ENCODE measurements around the gene RMND1. TPM values are rescaled to one million over a fixed set of nuclear protein-coding genes. Genes with fewer than 3 reads are reported as not detected.
A peak's percentile ranks its signal among the peaks of the same experiment; 100 is the strongest.

RMND1 gene
- total RNA-seq, 1 experiment from 2014 or later, result 23.3 TPM

DNA sequence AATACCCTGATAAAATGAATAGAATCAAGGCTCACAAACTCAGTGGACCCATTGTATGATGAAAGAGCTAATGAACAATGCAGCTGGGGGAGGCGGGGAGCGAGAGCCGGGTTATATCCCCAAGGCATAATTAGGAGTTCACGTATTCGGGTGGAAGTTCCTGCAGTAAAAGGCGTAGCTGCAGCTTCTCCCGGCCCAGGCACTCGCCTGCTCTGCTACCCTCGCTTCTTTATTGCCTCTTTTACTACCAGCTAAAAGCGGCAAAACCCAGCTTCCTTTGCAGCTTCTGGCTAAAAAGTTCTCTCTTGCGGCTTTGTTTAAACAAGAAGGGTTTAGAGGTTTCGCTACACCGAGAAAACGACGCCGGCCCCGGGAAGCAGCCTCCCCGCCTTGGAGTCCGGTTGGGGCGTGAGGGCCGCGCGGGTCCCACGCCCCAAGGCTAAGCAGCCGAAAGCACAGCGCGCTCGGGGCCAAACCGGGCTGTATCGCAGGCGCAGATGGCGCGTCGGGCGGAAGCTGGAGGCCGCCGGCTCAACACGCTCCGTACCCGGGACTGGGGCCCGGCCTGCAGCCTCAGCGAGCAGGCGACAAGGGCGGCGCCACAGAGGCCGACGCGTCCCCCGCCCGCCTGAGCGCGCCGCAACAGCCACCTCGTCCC, 62.2 kb downstream of the RMND1 start:
- Mint-ChIP-seq H3K9me3 (no peaks in the 10 kb centered on the region), H3K4me1 (peaks cover 55% of the 10 kb centered on the region), H3K4me3 (peak overlapping the region; percentile 91), H3K27ac (peak overlapping the region; percentile 99), H3K36me3 (peaks cover 14% of the 10 kb centered on the region), H3K27me3 (ENCODE audit: low read depth) (no peaks in the 10 kb centered on the region)
- no peak; the same call in 1 of the 2 replicates for ATAC-seq
- peak; percentile 28 for DNase-seq (ENCODE audit: low spot score)
- ChIA-PET POLR2A (interaction anchor here (1.0 to 1.7 kb wide), 6 partner anchors 16 to 165 kb away, joined by 3 to 6 read pairs (median 4); partner anchors contain the start of gene RMND1), CTCF (interaction anchor here (0.6 to 1.8 kb wide), 3 partner anchors 17 to 58 kb away, joined by 3 to 8 read pairs (median 3); no protein-coding TSS in a partner anchor)
- no peak for TF ChIP-seq PREB (CRISPR knock-in tag; IDR thresholded peaks at IDR 0.05; ENCODE audit: borderline replicate concordance)
- no peak for TF ChIP-seq CREB1 (CRISPR knock-in tag; IDR thresholded peaks at IDR 0.05)
- TF ChIP-seq HMGA2 (CRISPR knock-in tag; IDR thresholded peaks at IDR 0.05), result no peak; the same call in 1 of the 2 replicates
- TF ChIP-seq ZBTB21 (CRISPR knock-in tag; IDR thresholded peaks at IDR 0.05; ENCODE audit: borderline replicate concordance), result no peak
- TF ChIP-seq, protein P1, sequence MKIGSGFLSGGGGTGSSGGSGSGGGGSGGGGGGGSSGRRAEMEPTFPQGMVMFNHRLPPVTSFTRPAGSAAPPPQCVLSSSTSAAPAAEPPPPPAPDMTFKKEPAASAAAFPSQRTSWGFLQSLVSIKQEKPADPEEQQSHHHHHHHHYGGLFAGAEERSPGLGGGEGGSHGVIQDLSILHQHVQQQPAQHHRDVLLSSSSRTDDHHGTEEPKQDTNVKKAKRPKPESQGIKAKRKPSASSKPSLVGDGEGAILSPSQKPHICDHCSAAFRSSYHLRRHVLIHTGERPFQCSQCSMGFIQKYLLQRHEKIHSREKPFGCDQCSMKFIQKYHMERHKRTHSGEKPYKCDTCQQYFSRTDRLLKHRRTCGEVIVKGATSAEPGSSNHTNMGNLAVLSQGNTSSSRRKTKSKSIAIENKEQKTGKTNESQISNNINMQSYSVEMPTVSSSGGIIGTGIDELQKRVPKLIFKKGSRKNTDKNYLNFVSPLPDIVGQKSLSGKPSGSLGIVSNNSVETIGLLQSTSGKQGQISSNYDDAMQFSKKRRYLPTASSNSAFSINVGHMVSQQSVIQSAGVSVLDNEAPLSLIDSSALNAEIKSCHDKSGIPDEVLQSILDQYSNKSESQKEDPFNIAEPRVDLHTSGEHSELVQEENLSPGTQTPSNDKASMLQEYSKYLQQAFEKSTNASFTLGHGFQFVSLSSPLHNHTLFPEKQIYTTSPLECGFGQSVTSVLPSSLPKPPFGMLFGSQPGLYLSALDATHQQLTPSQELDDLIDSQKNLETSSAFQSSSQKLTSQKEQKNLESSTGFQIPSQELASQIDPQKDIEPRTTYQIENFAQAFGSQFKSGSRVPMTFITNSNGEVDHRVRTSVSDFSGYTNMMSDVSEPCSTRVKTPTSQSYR (CRISPR knock-in tag; IDR thresholded peaks at IDR 0.05), result no peak
- TF ChIP-seq ZNF121 (CRISPR knock-in tag; IDR thresholded peaks at IDR 0.05), result no peak
- TF ChIP-seq CBFB (CRISPR knock-in tag; IDR thresholded peaks at IDR 0.05; ENCODE audit: low read depth), result no peak
- no peak for TF ChIP-seq TEAD4 (CRISPR knock-in tag; IDR thresholded peaks at IDR 0.05)
- no peak for TF ChIP-seq ATF6 (CRISPR knock-in tag; IDR thresholded peaks at IDR 0.05)
- TF ChIP-seq MYBL2 (CRISPR knock-in tag; IDR thresholded peaks at IDR 0.05), result no peak
- no peak for TF ChIP-seq E2F5 (CRISPR knock-in tag; IDR thresholded peaks at IDR 0.05)
- TF ChIP-seq STAT6 (CRISPR knock-in tag; conservative IDR thresholded peaks at IDR 0.05; ENCODE audit: low read depth), result no peak
- no peak for TF ChIP-seq FOXJ3 (CRISPR knock-in tag; IDR thresholded peaks at IDR 0.05; ENCODE audit: borderline replicate concordance)
- TF ChIP-seq, protein P2, sequence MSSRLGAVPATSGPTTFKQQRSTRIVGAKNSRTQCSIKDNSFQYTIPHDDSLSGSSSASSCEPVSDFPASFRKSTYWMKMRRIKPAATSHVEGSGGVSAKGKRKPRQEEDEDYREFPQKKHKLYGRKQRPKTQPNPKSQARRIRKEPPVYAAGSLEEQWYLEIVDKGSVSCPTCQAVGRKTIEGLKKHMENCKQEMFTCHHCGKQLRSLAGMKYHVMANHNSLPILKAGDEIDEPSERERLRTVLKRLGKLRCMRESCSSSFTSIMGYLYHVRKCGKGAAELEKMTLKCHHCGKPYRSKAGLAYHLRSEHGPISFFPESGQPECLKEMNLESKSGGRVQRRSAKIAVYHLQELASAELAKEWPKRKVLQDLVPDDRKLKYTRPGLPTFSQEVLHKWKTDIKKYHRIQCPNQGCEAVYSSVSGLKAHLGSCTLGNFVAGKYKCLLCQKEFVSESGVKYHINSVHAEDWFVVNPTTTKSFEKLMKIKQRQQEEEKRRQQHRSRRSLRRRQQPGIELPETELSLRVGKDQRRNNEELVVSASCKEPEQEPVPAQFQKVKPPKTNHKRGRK (CRISPR knock-in tag; IDR thresholded peaks at IDR 0.05; ENCODE audit: borderline replicate concordance), result no peak
- TF ChIP-seq E2F1 (CRISPR knock-in tag; IDR thresholded peaks at IDR 0.05), result no peak
- TF ChIP-seq SMAD3 (CRISPR knock-in tag; IDR thresholded peaks at IDR 0.05; ENCODE audit: borderline replicate concordance), result no peak
- TF ChIP-seq, protein P3, sequence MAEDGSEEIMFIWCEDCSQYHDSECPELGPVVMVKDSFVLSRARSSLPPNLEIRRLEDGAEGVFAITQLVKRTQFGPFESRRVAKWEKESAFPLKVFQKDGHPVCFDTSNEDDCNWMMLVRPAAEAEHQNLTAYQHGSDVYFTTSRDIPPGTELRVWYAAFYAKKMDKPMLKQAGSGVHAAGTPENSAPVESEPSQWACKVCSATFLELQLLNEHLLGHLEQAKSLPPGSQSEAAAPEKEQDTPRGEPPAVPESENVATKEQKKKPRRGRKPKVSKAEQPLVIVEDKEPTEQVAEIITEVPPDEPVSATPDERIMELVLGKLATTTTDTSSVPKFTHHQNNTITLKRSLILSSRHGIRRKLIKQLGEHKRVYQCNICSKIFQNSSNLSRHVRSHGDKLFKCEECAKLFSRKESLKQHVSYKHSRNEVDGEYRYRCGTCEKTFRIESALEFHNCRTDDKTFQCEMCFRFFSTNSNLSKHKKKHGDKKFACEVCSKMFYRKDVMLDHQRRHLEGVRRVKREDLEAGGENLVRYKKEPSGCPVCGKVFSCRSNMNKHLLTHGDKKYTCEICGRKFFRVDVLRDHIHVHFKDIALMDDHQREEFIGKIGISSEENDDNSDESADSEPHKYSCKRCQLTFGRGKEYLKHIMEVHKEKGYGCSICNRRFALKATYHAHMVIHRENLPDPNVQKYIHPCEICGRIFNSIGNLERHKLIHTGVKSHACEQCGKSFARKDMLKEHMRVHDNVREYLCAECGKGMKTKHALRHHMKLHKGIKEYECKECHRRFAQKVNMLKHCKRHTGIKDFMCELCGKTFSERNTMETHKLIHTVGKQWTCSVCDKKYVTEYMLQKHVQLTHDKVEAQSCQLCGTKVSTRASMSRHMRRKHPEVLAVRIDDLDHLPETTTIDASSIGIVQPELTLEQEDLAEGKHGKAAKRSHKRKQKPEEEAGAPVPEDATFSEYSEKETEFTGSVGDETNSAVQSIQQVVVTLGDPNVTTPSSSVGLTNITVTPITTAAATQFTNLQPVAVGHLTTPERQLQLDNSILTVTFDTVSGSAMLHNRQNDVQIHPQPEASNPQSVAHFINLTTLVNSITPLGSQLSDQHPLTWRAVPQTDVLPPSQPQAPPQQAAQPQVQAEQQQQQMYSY (CRISPR knock-in tag; IDR thresholded peaks at IDR 0.05), result no peak
- no peak for TF ChIP-seq NFE2L1 (CRISPR knock-in tag; IDR thresholded peaks at IDR 0.05)
- 0 out of 2 replicates have a peak, but pooled peaks have one; percentile 37 for TF ChIP-seq EMX1 (CRISPR knock-in tag; IDR thresholded peaks at IDR 0.05)

Data from WTC11 (cell line).